Activated gamma-delta T cell treated with anti-CD3 and anti-CD28 coated beads, Interleukin-2, amount 50 U/mL, for 16 hours (primary cell): ENCODE results near the gene UPP2.

ENCODE experiments used
- DNase-seq: peaks from one replicate; pipeline ENCODE4 v3.0.0-alpha.2; 2020; ENCODE audit warnings: low read depth

The UPP2 gene

DNA sequence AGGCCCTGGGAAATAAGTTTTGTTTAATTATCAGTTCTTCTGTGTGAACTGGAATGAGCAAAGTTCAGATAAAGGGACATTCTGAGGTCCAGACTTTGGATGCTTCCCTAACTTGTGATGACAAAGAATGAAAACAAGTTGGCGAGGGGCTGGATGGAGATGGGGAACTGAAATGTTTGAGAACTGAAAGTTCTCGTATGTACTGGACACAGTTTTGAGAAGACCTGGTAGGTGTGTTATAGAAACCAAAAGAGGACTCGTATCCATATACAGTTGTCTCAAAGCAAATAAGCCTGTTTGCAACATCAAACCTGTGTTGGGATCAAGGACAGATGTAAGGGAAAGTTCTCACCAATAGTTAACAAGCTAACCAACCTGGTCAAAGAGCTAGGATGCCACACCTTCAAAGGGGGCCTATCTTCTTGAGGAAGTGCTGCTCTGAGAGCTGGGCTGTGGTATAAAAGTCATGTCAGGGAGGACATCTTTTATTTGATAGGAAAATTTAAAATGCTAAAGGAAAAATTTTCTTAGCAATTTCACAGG lies at the start of gene UPP2:
Gene UPP2 (plus strand): TSS at position 493 of the 543 bp plus-strand sequence. CDS start 188 bp downstream, outside the sequence.
- DNase-seq, result no peak

DNA sequence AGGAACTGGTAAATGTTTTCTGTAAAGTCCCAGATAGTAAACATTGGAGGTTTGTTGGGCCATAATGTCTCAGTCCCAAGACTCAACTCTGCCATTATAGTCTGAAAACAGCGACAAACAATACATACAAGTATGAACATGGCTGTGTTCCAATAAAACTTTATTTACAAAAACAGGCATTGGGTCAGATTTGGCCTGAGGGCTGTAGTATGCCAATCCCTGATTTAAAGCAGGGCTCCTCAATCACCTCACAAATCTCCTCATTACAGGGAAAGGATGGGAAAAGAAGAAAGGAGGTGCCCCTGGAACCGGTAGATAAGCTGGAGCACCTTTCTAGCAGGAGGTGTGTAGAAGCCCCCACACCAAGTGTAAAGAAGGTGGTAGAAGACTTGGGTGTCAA lies 48.9 kb upstream of the UPP2 start:
- no peak for DNase-seq

DNA sequence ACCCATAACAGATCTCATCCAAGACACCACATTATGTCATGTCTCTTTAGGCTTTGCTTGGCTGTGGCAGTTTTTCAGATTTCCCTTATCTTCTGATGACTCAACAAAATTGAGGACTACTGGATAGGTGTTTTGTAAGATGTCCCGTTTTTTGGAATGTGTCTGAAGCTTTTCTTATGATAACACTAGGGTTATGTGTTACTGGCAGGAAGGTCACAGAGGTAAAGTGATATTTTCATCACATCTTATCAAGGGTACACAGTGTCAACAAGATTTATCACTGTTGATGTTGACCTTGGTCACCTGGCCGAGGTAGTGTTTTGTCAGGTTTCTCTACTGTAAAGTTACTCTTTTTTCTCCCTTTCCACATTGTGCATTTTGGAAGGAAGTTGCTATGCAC lies 44.8 kb upstream of the UPP2 start:
- no peak for DNase-seq

DNA sequence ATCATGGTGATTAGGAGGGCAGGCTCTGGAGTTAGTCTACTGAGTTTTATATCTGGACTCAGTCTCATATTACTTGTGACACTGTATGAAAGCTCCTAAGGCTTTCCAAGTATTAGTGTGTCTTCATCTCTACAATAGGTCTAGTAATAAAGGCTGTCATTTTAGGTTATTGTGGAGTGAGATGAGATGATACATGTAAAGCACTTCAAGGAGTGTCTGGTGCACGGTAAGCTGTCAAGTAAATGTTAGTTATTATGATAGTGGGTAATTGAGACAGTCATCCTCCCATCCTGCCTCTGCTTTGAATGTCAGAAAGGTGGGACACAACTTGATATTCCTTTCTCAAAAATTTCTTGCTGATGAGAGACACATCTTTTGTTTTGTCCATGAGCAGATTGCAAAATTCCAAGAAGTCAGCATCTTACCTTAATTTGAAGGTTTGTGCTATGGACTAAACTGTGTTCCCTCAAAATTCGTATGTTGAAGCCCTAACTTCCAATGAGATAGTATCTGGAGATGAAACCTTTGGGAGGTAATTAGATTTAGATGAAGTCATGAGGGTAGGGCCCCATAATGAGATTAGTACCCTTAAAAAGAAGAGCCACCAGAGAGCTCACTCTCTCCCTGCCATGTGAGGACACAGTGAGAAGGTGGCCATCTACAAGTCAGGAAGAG lies 41.4 kb upstream of the UPP2 start:
- no peak for DNase-seq

DNA sequence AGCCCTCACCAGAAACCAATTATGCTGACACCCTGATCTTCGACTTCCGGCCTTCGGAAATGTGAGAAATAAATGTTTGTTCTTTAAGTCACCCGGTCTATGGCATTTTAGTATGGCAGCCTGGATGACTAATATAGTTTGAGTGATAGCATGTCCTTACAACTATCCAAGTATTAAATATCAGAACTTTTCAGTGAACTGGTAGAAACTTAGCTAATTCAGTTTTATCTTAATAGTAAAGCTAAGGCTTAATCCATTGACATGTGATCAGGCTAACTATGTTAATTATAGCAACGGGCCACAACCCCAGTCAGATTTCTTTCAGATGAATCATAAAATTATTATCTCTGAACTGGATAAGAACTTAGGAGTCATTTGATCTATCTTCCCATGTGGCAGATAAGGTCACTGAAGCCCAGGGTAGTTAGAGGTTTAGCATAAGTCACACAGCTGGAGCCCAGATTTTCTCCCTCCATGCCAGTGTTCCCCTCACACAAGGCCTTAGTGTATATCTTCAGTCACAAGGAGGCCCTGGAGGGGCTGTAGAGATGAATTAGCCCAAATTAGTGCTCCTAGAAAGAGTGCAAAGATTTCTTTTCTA lies 40.7 kb upstream of the UPP2 start:
- no peak for DNase-seq

DNA sequence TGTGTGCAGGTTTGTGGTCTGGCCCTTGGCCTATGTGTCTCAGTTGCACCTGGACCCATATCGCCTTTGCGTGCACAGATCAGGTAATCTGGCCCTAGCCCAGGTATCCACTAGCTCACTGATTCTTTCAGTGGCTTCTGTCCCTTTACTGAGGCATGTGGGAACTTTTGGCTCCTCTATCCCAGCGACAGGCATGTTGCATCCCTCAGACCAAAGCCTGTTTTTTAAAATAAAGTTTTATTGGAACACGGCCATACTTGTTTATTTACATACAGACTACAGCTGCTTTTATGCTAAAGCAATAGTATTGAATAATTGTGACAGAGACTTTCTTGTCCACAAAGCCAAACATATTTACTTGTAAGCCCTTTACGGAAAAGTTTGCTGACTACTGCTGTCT lies 39.9 kb upstream of the UPP2 start:
- no peak for DNase-seq

DNA sequence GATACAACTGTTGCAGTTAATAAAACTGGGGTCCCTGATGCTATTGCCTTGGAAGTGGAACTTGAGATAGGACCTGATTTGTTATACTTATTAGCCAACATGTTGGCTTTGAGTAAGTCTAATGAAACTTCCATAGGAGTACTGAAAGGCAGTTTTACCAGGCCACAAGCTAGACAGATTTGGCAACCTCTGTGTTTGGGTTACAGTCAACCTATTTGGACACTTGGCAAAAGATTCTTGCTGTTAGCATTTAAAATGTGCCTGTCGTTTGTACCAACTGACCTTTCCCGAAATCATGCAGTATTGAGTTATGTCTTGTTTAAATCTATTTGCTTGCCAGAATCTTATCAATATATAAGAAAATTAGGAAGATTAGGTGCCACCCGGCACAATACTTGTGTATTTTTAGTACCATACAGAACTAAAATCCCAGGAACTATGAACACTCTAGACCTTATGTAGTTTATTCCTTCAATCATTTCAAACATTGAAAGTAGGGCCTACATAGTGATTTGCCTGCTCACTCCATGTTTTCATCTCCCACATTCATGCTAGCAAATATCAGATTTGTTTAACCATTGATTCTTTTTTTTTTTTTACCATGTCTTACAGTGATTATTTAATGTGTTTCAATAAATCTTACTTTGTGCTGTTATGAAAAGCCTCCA lies 35.5 kb upstream of the UPP2 start:
- DNase-seq, result no peak

DNA sequence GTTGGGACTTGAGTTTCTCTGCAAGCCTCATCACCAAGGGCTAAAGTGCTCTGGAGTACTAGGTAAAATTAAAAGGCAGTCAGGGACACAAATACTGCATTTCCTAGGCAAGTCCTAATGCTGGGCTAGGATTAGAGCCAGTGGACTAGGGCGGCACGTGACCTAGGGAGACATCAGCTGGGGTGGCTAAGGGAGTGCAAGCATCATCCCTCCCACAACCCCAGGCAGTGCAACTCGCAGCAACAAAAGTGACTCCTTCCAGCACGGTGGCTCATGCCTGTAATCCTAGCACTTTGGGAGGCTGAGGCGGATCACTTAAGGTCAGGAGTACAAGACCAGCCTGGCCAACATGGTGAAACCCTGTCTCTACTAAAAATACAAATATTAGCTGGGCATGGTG lies 30.7 kb upstream of the UPP2 start:
- DNase-seq, result no peak

DNA sequence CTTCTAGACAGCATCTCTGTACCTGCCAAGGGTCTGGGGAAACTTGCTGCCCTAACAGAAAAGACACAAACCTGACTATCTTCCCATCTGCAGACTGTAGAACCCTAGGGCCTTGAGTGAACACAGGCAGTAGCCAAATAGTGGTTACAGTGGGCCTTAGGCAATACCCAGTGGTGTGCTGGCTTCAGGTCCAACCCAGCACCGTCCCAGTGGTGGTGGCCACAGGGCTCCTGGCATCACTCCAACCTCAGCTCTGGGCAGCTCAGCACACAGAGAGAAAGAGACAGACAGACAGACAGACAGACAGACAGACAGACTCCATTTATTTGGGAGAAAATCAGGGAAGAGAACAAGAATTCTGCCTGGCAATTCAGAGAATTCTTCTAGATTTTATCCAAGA lies 29.3 kb upstream of the UPP2 start:
- DNase-seq, result no peak

DNA sequence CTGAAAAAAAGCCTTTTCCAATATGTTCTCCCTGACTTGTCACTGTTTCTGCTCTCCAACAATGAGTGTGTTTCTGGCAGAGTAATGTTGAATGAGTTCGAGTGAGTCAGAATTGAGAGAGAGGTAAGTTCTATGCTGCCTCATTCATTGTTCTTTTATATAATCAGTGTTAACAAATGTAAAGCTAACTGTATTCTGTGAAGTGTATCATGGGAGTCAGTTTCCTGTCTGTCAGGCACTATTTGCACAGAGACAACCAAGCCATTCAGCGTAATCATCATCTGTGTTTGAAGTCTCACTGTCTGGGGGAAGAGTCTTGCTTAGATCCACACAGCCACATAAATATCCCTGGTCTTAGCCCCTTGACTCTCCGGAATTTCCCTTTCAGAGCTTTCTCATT lies 22.0 kb upstream of the UPP2 start:
- DNase-seq, result no peak

DNA sequence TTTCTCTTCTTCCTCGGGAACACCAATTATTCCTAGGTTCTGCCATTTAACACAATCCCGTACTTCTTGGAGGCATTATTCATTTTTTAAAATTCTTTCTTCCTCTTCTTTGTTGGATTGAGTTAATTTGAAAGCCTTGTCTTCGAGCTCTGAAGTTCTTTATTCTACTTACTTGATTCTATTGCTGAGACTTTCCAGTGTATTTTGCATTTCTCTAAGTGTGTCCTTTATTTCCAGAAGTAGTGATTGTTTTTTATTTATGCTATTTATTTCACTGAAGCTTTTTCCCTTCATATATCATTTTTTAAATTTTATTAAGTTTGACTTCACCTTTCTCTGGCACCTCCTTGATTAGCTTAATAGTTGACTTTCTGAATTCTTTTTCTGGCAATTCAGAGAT lies 13.6 kb upstream of the UPP2 start:
- DNase-seq, result no peak

DNA sequence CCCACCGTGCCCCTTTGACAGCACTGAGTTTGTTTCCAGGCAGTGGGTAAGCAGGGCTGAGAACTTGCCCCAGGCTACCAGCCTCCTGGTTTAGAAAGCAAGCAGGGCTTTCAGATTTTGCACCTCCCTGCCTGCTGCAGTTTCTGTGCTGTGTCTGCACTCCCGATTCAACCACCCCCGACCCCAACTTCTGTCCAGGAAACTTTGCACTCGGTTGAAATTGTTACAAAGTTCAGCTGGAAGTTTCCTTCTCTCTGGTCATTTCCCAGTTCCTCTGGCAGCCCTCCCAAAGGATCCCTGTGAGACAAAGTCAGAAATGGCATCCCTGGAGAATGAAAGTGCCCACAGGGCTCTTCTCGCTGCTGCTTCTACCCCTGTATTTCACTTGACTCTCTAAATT lies 12.4 kb upstream of the UPP2 start:
- DNase-seq, result no peak

DNA sequence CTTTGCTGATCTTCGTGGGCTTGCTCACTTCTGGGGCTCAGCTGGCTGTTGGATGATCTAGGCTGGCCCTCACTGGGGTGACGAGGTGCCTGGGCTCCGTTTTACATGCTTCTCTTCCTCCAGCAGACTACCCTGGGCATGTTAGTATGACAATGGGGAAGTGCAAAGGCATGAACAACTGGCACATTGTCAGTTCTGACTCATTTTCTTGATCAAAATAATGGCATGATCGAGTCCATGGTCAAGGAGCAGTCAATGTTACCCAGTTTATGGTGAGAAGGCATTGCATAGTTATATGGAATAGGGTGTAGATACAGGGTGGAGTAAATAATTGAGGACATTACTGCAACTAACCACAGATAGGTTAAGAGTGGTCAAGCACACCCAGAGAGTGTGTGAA lies 10.0 kb upstream of the UPP2 start:
- no peak for DNase-seq

DNA sequence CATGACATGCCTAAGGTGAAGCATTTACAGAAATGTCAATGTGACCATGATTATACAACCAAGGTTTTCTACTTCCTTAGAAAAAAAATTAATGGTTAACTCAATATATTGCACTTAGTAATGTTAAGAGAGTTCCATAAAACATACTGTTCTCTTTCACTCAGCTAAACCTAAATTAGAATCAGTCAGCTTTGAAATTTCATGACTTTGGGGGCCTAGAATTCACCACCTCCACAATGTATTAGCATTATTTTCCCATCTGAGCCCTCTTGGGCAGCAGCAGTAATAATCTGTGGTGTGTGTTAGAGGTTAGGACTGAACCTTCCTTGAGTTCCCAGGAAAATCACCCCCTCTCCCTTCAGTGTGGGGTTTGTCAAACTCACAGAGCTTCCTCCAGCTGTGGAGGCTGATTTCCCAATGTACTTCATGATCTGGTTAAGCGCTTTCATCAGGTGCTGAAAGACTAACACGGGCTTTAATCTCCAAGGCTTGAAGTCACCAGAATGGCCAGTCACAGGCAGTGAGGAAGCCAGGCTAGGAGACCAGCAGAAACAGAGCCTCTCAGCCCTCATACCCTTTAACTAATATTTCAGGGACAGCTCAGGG lies 7.1 kb upstream of the UPP2 start:
- no peak for DNase-seq

DNA sequence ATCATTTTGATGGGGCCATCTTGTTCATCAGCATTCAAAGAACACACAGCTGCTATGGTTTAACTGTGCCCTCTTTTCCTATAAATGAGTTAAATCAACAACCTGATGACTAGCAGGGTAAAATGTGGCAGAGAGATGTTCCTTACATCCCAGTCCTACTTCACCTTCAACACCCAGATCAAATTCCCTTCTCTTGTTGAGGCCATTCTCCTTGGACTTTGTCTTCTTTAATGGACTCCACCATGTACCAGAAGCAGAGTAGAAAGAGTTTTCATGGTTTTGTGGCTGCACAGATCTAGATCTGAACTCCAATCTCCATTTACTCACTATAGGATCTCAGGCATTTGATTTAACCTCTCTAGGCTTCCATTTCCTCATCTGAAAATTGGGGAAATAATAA lies 6.4 kb upstream of the UPP2 start:
- DNase-seq, result no peak

DNA sequence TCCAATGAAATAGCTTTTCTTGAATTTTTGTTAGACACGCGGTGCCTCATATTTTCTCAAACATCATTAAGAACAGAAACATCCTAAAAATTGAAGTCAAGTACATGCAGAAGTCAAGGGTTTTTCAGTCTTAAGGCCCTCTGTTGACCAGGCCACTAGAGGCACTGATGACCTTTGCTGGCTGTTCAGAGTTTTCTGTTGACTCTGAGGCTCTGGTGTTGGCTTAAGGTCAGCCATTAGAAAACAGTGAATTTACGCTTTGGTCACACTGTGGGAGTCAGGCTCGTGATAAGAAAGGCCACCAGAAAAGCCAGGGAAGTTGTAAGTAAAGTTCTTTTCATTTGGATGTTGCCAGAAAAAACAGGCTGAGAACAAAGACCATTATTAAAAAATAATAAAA lies 5.8 kb upstream of the UPP2 start:
- DNase-seq, result no peak

DNA sequence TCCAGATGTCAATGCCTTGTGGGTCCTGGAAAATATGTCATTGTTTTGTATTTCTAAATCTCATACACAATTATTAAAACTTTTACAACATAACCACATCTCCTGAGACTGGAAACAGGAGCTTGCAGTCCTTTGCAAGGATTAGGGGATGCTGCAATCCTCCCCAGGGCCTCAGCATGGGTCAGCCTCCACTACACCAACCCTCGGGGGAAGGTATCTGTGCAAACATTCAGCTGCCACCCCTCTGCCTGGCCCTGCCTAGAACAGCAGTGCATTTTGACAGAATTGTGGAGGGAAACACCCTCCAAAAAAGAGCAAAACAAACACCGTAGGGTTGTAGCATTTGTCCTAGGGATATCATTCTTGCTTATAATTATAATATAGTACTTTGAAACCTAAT lies 4.2 kb upstream of the UPP2 start:
- no peak for DNase-seq

DNA sequence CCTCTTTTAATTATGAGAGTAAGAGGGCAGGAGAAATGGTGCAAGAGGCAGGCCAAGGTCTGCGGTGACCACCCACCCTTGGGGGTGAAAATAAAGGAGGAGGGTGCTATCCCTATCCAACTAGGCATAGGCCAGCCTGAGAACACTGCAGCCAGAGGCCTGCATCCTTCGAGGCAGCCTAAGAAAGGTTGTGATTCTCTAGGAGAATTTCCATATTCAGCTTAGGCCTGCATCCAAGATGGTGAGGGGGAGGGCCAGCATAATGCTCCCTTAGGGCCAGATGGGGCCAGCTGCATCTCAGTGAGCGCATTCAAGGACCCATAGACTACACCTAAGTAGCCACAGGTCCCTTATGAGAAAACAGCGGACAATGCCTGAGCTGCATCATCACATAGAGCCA lies 3.5 kb upstream of the UPP2 start:
- no peak for DNase-seq

DNA sequence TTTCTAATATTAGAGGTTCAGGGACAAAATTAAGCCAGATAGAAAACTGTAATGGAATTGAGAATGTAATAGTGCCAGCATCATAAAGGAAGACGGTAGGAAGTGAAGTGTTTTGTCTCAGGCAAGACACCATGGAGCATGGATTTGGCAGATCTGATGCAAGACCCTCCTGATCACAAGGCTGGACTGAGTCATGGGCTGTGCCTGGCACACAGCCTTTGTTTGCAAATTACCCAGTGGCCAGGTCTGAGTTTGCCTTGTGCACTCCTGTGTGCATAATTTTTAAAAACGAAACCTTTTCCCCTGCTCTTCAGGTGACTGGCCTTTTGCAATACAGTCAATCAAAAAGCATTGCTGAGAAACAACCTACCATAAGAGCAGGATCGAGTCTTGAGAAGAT lies 2.0 kb upstream of the UPP2 start:
- DNase-seq, result no peak

DNA sequence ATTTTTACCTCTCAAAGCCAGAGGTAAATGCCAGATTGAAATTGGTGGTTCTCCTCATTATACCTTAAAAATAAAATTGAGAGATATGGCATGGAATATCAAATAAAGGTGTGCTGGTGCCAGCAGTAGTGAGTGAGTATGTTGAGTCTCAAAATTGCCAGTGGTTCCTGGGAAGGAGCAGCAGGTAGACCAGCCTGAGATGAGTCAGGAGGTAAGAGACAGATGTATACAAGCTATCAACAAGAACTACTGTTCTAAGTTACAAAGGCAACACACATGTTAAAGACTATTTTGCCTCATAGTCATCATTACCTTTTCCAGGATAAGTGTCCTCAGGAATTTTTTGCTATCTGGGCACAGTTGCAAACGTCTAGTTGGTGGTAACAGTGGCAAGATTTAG lies 1.3 kb upstream of the UPP2 start:
- no peak for DNase-seq

DNA sequence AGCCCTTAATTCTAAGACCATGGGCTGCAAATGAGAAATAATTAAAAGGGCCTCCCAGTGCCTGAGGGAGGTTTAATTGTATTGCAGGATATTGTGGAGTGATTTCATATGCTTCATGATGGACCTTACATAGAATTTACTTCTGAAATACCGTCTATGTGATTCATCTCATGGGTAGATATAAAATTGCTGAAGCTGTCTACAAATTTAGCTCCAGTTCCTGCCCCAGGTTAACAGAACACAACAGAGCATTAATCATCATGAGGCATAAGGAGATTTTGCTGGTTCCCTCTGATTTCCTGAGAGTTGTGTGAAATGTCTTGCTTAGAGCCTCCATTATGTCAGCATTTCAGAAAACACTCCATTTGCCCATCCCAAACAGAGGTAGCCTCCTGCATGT lies 770 bp downstream of the UPP2 start:
- DNase-seq, result no peak

DNA sequence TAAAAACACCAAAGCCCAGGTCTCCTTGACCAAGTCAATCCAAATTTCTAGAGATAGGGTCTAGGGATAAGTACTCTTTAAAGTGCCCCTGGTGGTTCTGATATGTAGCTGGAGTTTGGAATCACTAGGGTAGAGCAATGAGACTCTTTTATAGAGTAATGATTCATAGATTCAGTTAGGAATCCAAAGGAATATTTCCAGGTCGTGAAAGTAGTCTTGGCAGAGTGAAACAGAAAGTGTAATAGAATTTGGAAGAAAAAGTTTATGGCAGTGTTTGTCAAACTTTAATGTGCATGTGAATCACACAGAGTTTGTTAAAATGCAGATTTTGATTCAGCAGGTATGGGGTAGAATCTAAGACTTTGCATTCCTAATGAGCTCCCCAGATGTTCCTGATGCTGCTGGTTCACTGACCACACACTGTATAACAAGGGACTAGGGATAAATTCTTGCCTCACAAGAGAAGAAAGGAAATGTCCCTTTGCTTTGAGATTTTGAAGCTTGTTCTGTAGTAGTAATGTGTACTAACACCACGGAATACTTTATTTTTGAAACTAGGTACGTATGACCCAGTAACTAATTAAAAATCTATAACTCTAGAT lies 1.8 kb downstream of the UPP2 start:
- no peak for DNase-seq

DNA sequence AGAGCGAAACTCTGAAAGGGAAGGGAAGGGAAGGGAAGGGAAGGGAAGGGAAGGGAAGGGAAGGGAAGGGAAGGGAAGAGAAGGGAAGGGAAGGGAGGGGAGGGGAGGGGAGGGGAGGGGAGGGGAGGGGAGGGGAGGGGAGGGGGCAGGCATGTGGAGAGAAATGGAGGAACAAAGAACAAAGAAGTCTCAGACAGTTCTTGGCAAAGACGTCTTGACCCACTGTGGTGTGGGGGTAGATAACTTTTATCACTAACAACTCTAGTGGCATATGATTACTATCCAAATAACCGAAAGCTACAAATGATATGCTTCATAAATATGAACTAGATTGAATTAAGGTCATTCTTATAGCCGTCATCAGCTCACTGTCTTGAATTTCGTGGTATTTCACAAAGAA lies 3.2 kb downstream of the UPP2 start:
- DNase-seq, result no peak
